Cardiac fibroblast (primary cell): Measurements from ENCODE around the gene STX2.
"Not testable (repeated sequence)": the region's sequence is repeated elsewhere in the genome, so short reads cannot be mapped to it uniquely, and the experiment has no call there.

Source experiments
- DNase-seq, 2 donors: peaks; one replicate each; pipeline versions ENCODE4 v3.0.0 to v3.0.0-alpha.2; 2010; ENCODE audit warnings: low read depth in 2 of 2
- H3K4me3 ChIP-seq, 2 donors: replicated peaks in 1 of 2; 1 replicate in 1 of 2; 2 replicates in 1 of 2; pipeline ENCODE4 v1.5.1; 2011; ENCODE audit warnings: low read depth in 2 of 2, low read length in 2 of 2, mild to moderate bottlenecking in 2 of 2, moderate library complexity in 1 of 2
- TF ChIP-seq, protein P1 (sequence below): IDR thresholded peaks from one replicate; pipeline ENCODE4 v1.5.1; 2011; ENCODE audit warnings: low read depth, mild to moderate bottlenecking, low read length, inconsistent platforms

STX2 gene

DNA sequence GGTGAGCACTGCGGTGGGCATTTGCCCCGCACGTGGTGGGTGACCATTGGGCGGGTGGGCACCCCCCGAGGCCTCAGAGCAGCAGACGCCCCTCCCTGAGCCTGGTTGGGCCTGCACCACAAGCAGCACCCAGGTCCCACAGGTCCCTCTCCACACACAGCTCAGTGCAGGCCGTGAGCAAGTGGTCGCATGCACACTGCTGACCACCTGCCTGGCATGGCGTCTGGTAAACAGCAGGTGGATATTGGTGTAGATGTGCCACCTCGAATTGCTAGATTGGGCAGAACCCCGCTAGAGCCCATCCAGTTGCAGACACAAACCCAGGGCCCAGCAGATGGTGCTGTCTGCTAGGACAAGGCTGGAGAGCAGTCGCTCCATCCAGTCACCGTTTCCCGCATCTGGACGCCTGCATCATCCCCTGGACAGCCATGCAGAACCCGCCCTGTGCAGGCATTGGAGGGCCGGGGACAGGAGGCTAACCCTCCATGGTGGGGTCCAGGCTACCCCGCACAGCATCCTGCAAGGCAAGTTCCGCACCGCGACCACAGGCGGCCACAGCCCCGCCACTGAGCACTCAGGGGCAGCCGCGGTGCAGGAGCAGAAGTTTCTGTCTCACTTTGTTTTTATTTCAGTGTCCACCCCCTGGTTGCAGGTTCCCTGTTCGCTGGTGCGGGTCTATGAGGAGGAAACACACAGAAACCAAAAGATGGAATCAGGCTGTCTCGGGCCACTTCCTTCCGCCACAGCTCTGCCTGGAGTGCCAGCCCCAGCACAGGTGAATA is 77.3 kb downstream of the STX2 start:
- DNase-seq = peak; percentile 50 to 75
- TF ChIP-seq, protein P1, sequence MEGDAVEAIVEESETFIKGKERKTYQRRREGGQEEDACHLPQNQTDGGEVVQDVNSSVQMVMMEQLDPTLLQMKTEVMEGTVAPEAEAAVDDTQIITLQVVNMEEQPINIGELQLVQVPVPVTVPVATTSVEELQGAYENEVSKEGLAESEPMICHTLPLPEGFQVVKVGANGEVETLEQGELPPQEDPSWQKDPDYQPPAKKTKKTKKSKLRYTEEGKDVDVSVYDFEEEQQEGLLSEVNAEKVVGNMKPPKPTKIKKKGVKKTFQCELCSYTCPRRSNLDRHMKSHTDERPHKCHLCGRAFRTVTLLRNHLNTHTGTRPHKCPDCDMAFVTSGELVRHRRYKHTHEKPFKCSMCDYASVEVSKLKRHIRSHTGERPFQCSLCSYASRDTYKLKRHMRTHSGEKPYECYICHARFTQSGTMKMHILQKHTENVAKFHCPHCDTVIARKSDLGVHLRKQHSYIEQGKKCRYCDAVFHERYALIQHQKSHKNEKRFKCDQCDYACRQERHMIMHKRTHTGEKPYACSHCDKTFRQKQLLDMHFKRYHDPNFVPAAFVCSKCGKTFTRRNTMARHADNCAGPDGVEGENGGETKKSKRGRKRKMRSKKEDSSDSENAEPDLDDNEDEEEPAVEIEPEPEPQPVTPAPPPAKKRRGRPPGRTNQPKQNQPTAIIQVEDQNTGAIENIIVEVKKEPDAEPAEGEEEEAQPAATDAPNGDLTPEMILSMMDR = peak; percentile 75
- H3K4me3 ChIP-seq = no peak overlapping the region

GRCh38 chr12:130754234-130754901 is 84.7 kb downstream of the STX2 start:
- H3K4me3 ChIP-seq = no peak overlapping the region
- no peak for DNase-seq
- TF ChIP-seq, protein P1 = no peak

DNA sequence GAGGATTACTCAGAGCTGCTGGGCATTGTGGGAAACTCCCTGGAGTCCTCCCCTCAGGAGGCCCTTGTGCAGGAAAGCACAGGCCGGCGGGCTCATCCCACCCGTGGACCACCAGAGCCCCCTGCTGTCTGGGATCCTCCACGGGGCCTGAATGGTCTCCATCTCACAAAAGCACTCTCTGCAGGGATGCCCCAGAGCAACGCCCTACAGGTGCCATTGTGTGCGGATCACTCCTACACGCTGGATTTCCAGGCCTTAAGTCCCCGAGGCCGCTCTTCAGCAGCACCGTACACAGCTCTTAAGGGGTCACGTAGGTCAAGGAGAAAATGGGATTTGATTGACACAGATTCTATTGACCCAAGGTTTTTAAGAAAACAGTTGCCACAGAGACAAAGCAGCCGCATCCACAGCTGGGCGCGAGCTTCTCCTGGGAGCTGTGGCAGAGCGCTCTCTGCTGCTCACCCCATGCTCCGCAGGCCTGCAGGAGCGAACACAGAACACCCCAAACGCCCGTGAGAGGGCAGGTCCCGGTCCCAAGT is 86.3 kb downstream of the STX2 start:
- DNase-seq = no peak
- no peak overlapping the region for H3K4me3 ChIP-seq
- TF ChIP-seq, protein P1 = no peak

DNA sequence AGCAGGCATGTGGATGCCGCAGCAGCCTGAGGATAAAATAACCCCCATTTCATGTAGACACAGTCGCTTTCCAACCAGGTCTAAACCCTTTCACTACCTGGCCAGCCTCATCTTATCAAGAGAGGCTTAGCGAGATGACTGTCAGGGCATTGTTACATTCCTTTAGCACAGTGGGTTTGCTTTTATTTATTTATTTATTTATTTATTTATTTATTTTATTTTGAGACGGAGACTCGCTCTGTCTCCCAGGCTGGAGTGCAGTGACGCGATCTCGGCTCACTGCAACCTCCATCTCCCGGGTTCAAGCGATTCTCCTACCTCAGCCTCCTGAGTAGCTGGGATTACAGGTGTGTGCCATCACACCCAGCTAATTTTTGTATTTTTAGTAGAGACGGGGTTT is 87.0 kb downstream of the STX2 start:
- DNase-seq, H3K4me3 ChIP-seq: not testable (repeated sequence)

DNA sequence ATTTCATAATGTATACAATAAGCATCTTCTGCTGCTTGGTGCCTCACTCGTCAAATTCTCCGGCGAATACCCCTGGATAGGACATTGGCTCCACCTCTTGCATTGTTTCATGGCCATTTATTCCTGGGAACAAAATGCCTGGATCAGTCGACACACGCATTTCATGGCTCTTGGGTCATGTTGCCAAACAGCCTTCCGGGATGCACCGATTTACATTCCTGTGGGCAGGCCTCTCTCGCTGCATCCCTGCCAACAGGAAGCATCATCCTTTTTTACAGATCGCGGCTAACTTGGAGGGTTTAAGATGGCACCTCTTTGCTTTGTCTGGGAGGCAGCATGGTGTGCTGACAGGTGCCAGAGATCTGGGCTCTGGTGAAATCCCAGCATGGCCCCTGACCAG is 90.3 kb downstream of the STX2 start:
- TF ChIP-seq, protein P1 = no peak
- no peak overlapping the region for H3K4me3 ChIP-seq
- DNase-seq = no peak

DNA sequence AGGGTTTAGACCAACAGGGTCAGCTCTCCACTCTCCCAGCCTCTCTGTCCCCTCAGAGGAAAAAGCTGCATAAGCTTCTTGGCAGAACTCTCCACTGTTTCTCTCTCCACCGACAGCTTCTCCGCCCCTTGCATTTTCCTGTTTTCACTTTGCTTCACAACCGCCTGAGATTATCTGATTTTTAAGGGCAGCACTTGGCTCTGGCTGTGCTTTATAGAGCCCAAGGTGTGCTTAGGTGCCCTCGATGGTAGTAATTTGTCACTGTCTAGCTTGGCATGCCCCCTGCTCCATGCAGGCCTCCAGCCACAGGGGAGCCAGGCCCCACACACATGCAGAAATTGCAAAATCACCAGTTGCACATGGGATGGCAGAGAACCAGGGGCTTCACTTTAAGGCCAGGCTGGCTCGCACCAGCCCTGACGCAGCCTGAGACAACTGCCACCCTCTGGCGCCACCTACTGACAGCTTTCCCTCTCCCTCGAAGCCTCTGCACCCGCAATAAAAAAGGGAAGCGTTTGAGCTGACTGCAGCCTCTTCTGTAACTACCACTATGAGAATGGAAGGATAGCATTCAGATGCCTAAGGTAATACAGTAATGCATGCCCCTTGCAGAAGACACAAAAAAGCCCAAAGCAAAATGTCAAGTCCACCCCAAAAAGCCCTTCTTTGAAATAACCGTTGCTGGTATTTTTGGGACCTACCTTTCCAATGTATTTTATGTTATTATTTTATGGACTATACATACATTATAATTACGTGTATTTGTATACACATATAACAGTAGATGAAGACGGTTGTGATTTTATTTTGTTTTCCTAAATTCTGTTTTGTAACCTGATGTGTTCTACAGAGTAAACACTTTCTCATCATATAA is 90.9 kb downstream of the STX2 start:
- TF ChIP-seq, protein P1 = peak; percentile 94
- peak; percentile 70 to 81 for DNase-seq
- no peak overlapping the region for H3K4me3 ChIP-seq
